K562 (cell line): ENCODE measurements around the gene TPGS1. TPM values are rescaled to one million over a fixed set of nuclear protein-coding genes. Genes with fewer than 3 reads are reported as not detected.

Experiments
- FIP1L1 ChIP-seq: fragments of 200-400 bp; formaldehyde crosslinking; IDR thresholded peaks from 2 replicates; pipeline ENCODE4 v1.6.1; 2018; ENCODE audit warnings: mild to moderate bottlenecking, low read depth, low read length; ENCODE audit not compliant: poor library complexity, severe bottlenecking
- GABPB2 ChIP-seq: fragments of 250-450 bp; sonication (Bioruptor Pico); conservative IDR thresholded peaks from 2 replicates; pipeline ENCODE4 v1.5.1; 2021; ENCODE audit warnings: mild to moderate bottlenecking
- GTF2E2 ChIP-seq: fragments of 200-800 bp; sonication (Bioruptor generic); IDR thresholded peaks from 2 replicates; pipeline ENCODE4 v1.6.1; 2016; ENCODE audit warnings: missing genetic modification characterization, missing compliant biosample characterization
- HNRNPL ChIP-seq: fragments of 200-400 bp; formaldehyde crosslinking; IDR thresholded peaks from 2 replicates; pipeline ENCODE4 v1.6.1; 2017; ENCODE audit warnings: low read depth, mild to moderate bottlenecking, low read length
- IRF2 ChIP-seq: sonication (generic); formaldehyde crosslinking; IDR thresholded peaks from 2 replicates; pipeline ENCODE4 v1.8.1; 2022; ENCODE audit warnings: mild to moderate bottlenecking, missing genetic modification reagents
- KDM4B ChIP-seq, 2 experiments: fragments of 450-650 bp in 1 of 2; sonication (generic) in 1 of 2; IDR thresholded peaks; 2 replicates each; pipeline ENCODE4 v1.6.1; 2016 to 2017; ENCODE audit warnings: borderline replicate concordance in 2 of 2, antibody characterized with exemption in 1 of 2, low read depth in 1 of 2, mild to moderate bottlenecking in 1 of 2
- KLF13 ChIP-seq: fragments of 450-650 bp; IDR thresholded peaks from 2 replicates; pipeline ENCODE4 v1.6.1; 2016; ENCODE audit warnings: missing genetic modification characterization, low read depth, mild to moderate bottlenecking, missing compliant biosample characterization, moderate library complexity, borderline replicate concordance
- RB1 ChIP-seq: fragments of 450-650 bp; IDR thresholded peaks from 2 replicates; pipeline ENCODE4 v1.6.1; 2017; ENCODE audit warnings: low read depth, mild to moderate bottlenecking
- RBM15 ChIP-seq: fragments of 200-400 bp; formaldehyde crosslinking; IDR thresholded peaks from 2 replicates; pipeline ENCODE4 v1.6.1; 2018; ENCODE audit warnings: mild to moderate bottlenecking, low read length, moderate library complexity; ENCODE audit not compliant: insufficient read depth
- SNIP1 ChIP-seq: fragments of 450-650 bp; IDR thresholded peaks from 2 replicates; pipeline ENCODE4 v1.7.1; 2017; ENCODE audit warnings: low read depth, mild to moderate bottlenecking
- STAG1 ChIP-seq: sonication (generic); formaldehyde crosslinking; IDR thresholded peaks from 2 replicates; pipeline ENCODE4 v1.5.0; 2020; ENCODE audit warnings: missing genetic modification reagents, borderline replicate concordance
- STAT5A ChIP-seq: IDR thresholded peaks from 2 replicates; pipeline ENCODE4 v1.6.1; 2012; ENCODE audit warnings: low read length, inconsistent platforms, borderline replicate concordance
- TBP ChIP-seq: optimal IDR thresholded peaks from 2 replicates; pipeline ENCODE3; 2011; ENCODE audit warnings: low read depth, low read length, improper control_type of control experiment
- ZNF146 ChIP-seq: IDR thresholded peaks from one replicate; pipeline ENCODE4 v1.6.1; 2018; ENCODE audit warnings: missing compliant biosample characterization; ENCODE audit not compliant: unreplicated experiment
- ZNF354B ChIP-seq: fragments of 250-450 bp; sonication (Bioruptor Pico); IDR thresholded peaks from 2 replicates; pipeline ENCODE4 v1.4.0; 2020
- polyA plus RNA-seq, 8 experiments: library from polyadenylated mRNA; depleted of rRNA in 4 of 8; stranded (reverse) in 5 of 8; unstranded in 3 of 8; fragments of >200 nt; fragmentation: Nextera tagmentation in 2 of 8; fragmentation: Illumina TruSeq in 1 of 8; extraction: Ambion mirVana in 2 of 8; extraction: Trizol in 1 of 8; gene quantifications; 2 replicates each; pipeline versions ENCODE4 v1.2.1 to v1.2.3, GENCODE V29; 2011 to 2014; ENCODE audit warnings: inconsistent platforms in 1 of 8, missing spikeins in 1 of 8
- total RNA-seq, 7 experiments: library from RNA; depleted of rRNA in 6 of 7; stranded (reverse); fragments of >200 nt in 6 of 7; fragmentation: Illumina TruSeq in 2 of 7; extraction: Trizol in 2 of 7; gene quantifications; 2 replicates each; pipeline versions ENCODE4 v1.2.1 to v1.2.3, GENCODE V29; 2011 to 2021; ENCODE audit warnings: low replicate concordance in 1 of 7
- TF ChIP-seq, protein P1 (sequence below): sonication (generic); formaldehyde crosslinking; IDR thresholded peaks from 2 replicates; pipeline ENCODE4 v1.8.0; 2022; ENCODE audit warnings: mild to moderate bottlenecking, low read depth, missing genetic modification reagents
- TF ChIP-seq, protein P2 (sequence below): fragments of 450-650 bp; IDR thresholded peaks from 2 replicates; pipeline ENCODE4 v1.6.1; 2016; ENCODE audit warnings: low read depth
- TF ChIP-seq, protein P3 (sequence below): fragments of 250-450 bp; sonication (Bioruptor Pico); IDR thresholded peaks from 2 replicates; pipeline ENCODE4 v1.5.0; 2021; ENCODE audit warnings: mild to moderate bottlenecking, borderline replicate concordance

TPGS1 gene
- total and polyA plus RNA-seq, 9 of the 15 experiments (the other 6 are each of a cell fraction or from before 2014, with no cell fraction given): 0.30 to 31.6 (median 1.2) TPM; not detected in 2

DNA sequence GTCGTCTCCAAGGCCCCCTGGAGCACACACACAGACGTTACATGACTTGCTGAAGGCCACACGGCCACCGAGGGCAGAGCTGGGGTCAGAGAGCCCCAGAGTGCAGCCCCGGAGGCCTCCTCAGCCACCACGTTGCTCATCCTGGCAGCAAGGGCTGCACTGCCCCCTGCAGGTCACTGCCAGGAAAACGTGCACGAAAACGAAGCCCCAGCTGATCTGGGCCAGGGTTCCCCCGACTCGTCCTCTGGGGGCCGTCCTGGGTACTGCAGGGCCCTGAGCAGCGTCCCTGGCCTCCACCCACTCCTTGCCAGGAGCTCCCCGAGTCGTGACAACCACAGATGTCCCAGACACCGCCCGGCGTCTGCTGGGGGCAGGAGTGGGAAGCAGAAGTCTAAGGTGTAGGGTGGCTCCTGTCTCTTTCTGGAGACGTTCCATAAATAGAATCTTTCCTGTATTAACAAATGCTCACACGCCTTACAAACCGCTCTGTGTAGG is 3.4 kb downstream of the TPGS1 start (continued):
- TF ChIP-seq, protein P1, sequence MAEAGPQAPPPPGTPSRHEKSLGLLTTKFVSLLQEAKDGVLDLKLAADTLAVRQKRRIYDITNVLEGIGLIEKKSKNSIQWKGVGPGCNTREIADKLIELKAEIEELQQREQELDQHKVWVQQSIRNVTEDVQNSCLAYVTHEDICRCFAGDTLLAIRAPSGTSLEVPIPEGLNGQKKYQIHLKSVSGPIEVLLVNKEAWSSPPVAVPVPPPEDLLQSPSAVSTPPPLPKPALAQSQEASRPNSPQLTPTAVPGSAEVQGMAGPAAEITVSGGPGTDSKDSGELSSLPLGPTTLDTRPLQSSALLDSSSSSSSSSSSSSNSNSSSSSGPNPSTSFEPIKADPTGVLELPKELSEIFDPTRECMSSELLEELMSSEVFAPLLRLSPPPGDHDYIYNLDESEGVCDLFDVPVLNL (CRISPR knock-in tag): no peak
- TF ChIP-seq STAT5A (no peak), FIP1L1 (peak; percentile 63), KLF13 (no peak), KDM4B (IDR thresholded peaks at IDR 0.05; ENCODE audit: borderline replicate concordance in 2 of 2, low read depth in 1 of 2) (no peak), GTF2E2 (tag) (peak; percentile 54; the same call in 1 of the 2 replicates), ZNF354B (CRISPR knock-in tag) (no peak), RB1 (peak; percentile 59; the same call in 1 of the 2 replicates), ZNF146 (no peak), STAG1 (CRISPR knock-in tag) (peak; percentile 62; the same call in 1 of the 2 replicates), SNIP1 (no peak), HNRNPL (no peak), RBM15 (no peak), IRF2 (no peak), TBP (no peak), GABPB2 (CRISPR knock-in tag) (no peak)
- TF ChIP-seq, protein P2, sequence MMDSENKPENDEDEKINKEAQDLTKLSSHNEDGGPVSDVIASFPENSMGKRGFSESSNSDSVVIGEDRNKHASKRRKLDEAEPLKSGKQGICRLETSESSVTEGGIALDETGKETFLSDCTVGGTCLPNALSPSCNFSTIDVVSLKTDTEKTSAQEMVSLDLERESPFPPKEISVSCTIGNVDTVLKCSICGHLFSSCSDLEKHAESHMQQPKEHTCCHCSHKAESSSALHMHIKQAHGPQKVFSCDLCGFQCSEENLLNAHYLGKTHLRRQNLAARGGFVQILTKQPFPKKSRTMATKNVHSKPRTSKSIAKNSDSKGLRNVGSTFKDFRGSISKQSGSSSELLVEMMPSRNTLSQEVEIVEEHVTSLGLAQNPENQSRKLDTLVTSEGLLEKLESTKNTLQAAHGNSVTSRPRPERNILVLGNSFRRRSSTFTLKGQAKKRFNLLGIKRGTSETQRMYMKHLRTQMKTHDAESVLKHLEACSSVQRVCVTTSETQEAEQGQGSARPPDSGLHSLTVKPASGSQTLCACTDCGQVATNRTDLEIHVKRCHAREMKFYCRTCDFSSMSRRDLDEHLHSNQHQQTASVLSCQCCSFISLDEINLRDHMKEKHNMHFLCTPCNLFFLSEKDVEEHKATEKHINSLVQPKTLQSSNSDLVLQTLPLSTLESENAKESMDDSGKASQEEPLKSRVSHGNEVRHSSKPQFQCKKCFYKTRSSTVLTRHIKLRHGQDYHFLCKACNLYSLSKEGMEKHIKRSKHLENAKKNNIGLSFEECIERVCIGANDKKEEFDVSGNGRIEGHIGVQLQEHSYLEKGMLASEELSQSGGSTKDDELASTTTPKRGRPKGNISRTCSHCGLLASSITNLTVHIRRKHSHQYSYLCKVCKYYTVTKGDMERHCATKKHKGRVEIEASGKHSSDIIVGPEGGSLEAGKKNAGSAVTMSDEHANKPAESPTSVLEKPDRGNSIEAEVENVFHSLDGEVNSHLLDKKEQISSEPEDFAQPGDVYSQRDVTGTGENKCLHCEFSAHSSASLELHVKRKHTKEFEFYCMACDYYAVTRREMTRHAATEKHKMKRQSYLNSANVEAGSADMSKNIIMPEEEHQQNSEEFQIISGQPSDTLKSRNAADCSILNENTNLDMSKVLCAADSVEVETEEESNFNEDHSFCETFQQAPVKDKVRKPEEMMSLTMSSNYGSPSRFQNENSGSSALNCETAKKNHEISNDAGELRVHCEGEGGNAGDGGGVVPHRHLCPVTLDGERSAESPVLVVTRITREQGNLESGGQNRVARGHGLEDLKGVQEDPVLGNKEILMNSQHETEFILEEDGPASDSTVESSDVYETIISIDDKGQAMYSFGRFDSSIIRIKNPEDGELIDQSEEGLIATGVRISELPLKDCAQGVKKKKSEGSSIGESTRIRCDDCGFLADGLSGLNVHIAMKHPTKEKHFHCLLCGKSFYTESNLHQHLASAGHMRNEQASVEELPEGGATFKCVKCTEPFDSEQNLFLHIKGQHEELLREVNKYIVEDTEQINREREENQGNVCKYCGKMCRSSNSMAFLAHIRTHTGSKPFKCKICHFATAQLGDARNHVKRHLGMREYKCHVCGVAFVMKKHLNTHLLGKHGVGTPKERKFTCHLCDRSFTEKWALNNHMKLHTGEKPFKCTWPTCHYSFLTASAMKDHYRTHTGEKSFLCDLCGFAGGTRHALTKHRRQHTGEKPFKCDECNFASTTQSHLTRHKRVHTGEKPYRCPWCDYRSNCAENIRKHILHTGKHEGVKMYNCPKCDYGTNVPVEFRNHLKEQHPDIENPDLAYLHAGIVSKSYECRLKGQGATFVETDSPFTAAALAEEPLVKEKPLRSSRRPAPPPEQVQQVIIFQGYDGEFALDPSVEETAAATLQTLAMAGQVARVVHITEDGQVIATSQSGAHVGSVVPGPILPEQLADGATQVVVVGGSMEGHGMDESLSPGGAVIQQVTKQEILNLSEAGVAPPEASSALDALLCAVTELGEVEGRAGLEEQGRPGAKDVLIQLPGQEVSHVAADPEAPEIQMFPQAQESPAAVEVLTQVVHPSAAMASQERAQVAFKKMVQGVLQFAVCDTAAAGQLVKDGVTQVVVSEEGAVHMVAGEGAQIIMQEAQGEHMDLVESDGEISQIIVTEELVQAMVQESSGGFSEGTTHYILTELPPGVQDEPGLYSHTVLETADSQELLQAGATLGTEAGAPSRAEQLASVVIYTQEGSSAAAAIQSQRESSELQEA: no peak
- TF ChIP-seq, protein P3, sequence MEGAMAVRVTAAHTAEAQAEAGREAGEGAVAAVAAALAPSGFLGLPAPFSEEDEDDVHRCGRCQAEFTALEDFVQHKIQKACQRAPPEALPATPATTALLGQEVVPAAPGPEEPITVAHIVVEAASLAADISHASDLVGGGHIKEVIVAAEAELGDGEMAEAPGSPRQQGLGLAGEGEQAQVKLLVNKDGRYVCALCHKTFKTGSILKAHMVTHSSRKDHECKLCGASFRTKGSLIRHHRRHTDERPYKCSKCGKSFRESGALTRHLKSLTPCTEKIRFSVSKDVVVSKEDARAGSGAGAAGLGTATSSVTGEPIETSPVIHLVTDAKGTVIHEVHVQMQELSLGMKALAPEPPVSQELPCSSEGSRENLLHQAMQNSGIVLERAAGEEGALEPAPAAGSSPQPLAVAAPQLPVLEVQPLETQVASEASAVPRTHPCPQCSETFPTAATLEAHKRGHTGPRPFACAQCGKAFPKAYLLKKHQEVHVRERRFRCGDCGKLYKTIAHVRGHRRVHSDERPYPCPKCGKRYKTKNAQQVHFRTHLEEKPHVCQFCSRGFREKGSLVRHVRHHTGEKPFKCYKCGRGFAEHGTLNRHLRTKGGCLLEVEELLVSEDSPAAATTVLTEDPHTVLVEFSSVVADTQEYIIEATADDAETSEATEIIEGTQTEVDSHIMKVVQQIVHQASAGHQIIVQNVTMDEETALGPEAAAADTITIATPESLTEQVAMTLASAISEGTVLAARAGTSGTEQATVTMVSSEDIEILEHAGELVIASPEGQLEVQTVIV (CRISPR knock-in tag): no peak
